Measurements from ENCODE around the gene SLC38A10. TPM values are rescaled to one million over a fixed set of nuclear protein-coding genes. Genes with fewer than 3 reads are reported as not detected.

SLC38A10 gene
- total and polyA plus RNA-seq, 10 of the 15 experiments (the other 5 are each of a cell fraction or from before 2014, with no cell fraction given) = 0.52 to 67.9 (median 22.1) TPM

DNA sequence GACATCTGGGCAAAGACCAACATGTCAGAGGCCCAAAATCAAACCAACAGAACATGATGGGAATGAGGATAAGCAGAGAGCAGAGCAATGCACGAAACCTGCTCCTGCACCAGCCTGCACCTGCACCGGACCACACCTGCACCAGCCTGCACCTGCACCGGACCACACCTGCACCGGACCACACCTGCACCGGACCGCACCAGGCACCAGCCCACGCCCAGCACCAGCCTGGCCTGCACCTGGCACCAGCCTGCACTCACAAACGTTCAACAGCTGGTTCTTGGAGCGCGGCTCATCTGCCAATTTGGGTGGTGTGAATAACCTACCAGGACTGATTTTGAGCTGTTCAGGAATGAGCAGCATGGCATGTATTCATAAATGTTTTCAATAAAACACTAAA, 90.5 kb downstream of the SLC38A10 start:
- Histone ChIP-seq H2AFZ (ENCODE audit: control insufficient read depth, low read depth, low read length) (no peak overlapping the region), H3K4me2 (ENCODE audit: control insufficient read depth, insufficient read depth) (no peak overlapping the region), H3K9ac (ENCODE audit: control insufficient read depth, insufficient read depth, low read length) (no peak overlapping the region), H3K79me2 (ENCODE audit: control insufficient read depth, insufficient read depth, low read length) (no peaks in the 10 kb centered on the region), H3K4me3 (no peak overlapping the region), H3K27me3 (replicated peaks in 1 of 2; ENCODE audit: control insufficient read depth in 2 of 2, insufficient read depth in 2 of 2, low read length in 1 of 2) (no peaks in the 10 kb centered on the region), H3K9me3 (replicated peaks; ENCODE audit: control insufficient read depth, insufficient read depth, low read length) (no peaks in the 10 kb centered on the region), H3K27ac (ENCODE audit: control insufficient read depth, insufficient read depth) (no peak overlapping the region), H3K4me1 (ENCODE audit: control insufficient read depth, insufficient read depth, low read length) (no peaks in the 10 kb centered on the region), H3K36me3 (ENCODE audit: control insufficient read depth in 2 of 2, insufficient read depth in 2 of 2, low read length in 1 of 2) (peaks cover 4 to 12% of the 10 kb centered on the region in 2 experiments; a peak in 2 of 4 replicates), H4K20me1 (ENCODE audit: control insufficient read depth, insufficient read depth) (no peaks in the 10 kb centered on the region)
- CTCF ChIA-PET = no interaction called here
- SMC1A ChIA-PET (ENCODE audit: uncharacterized antibody, unreplicated experiment) = no interaction called here
- DNase-seq (ENCODE audit: low read depth, low spot score) (no peak), FAIRE-seq (no peak), ATAC-seq (no peak)
- POLR2A ChIA-PET = no interaction called here
- intact Hi-C loops (cut with micrococcal nuclease; ENCODE audit: unreplicated experiment) = no loop called here
- RAD21 ChIA-PET (ENCODE audit: unreplicated experiment) = no interaction called here
- 74% methylated on average over 10 of the region's 10 CpGs for WGBS (ENCODE audit: insufficient coverage, insufficient replicate concordance, low lambda C conversion rate, missing lambda C conversion rate)
- no TSS peak for BruUV-seq (replicated peaks)
- TF ChIP-seq CHD2 (IDR thresholded peaks at IDR 0.05; ENCODE audit: borderline replicate concordance, low read depth, low read length) = no peak
- TF ChIP-seq, protein P1, sequence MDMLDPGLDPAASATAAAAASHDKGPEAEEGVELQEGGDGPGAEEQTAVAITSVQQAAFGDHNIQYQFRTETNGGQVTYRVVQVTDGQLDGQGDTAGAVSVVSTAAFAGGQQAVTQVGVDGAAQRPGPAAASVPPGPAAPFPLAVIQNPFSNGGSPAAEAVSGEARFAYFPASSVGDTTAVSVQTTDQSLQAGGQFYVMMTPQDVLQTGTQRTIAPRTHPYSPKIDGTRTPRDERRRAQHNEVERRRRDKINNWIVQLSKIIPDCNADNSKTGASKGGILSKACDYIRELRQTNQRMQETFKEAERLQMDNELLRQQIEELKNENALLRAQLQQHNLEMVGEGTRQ (IDR thresholded peaks at IDR 0.05; ENCODE audit: borderline replicate concordance, low read depth, low read length) = no peak
- in situ Hi-C loops (cut with MboI) = no loop called here

DNA sequence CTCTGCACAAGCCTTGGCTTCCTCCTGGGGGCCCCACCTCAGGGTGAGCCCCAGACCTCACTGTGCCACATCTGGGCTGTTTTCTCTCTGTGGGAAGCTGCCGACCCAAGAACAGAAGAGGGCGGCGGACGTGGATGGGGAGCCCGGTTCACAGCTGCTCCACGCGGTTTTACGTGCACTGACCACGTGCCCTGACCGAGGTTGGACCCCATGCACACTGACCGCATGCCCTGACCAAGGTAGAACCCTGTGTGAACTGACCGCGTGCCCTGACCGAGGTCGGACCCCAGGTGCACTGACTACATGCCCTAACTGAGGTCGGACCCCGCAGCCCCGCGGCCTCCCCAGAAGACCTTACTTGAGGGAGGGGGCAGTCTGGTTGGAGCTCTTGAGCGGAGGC, 92.0 kb downstream of the SLC38A10 start:
- ChIA-PET POLR2A (no interaction called here), CTCF (no interaction called here), RAD21 (ENCODE audit: unreplicated experiment) (no interaction called here), SMC1A (ENCODE audit: uncharacterized antibody, unreplicated experiment) (no interaction called here)
- H3K4me2 ChIP-seq (ENCODE audit: control insufficient read depth, insufficient read depth) = no peak overlapping the region
- intact Hi-C loops (cut with micrococcal nuclease; ENCODE audit: unreplicated experiment) = no loop called here
- WGBS (ENCODE audit: insufficient coverage, insufficient replicate concordance, low lambda C conversion rate, missing lambda C conversion rate) = 95% methylated on average over 20 of the region's 20 CpGs
- TF ChIP-seq CEBPB (IDR thresholded peaks at IDR 0.05; ENCODE audit: borderline replicate concordance in 1 of 2, low read depth in 2 of 2, low read length in 2 of 2) (no peak), FOXK2 (IDR thresholded peaks at IDR 0.05) (no peak)
- TF ChIP-seq, protein P2, sequence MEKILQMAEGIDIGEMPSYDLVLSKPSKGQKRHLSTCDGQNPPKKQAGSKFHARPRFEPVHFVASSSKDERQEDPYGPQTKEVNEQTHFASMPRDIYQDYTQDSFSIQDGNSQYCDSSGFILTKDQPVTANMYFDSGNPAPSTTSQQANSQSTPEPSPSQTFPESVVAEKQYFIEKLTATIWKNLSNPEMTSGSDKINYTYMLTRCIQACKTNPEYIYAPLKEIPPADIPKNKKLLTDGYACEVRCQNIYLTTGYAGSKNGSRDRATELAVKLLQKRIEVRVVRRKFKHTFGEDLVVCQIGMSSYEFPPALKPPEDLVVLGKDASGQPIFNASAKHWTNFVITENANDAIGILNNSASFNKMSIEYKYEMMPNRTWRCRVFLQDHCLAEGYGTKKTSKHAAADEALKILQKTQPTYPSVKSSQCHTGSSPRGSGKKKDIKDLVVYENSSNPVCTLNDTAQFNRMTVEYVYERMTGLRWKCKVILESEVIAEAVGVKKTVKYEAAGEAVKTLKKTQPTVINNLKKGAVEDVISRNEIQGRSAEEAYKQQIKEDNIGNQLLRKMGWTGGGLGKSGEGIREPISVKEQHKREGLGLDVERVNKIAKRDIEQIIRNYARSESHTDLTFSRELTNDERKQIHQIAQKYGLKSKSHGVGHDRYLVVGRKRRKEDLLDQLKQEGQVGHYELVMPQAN (conservative IDR thresholded peaks at IDR 0.05) = no peak
- no peaks in the 10 kb centered on the region for H3K4me1 ChIP-seq (ENCODE audit: control insufficient read depth, insufficient read depth, low read length)
- H2AFZ ChIP-seq (ENCODE audit: control insufficient read depth, low read depth, low read length) = no peak overlapping the region
- no peaks in the 10 kb centered on the region for H3K79me2 ChIP-seq (ENCODE audit: control insufficient read depth, insufficient read depth, low read length)
- no peaks in the 10 kb centered on the region for H3K9me3 ChIP-seq (replicated peaks; ENCODE audit: control insufficient read depth, insufficient read depth, low read length)
- ATAC-seq (no peak), FAIRE-seq (no peak), DNase-seq (ENCODE audit: low read depth, low spot score) (no peak)
- no peak overlapping the region for H3K4me3 ChIP-seq
- in situ Hi-C loops (cut with MboI) = no loop called here
- H3K36me3 ChIP-seq (ENCODE audit: control insufficient read depth in 2 of 2, insufficient read depth in 2 of 2, low read length in 1 of 2) = peaks cover 4 to 11% of the 10 kb centered on the region in 2 experiments; a peak in 2 of 4 replicates
- no peak overlapping the region for H3K27ac ChIP-seq (ENCODE audit: control insufficient read depth, insufficient read depth)
- no peaks in the 10 kb centered on the region for H4K20me1 ChIP-seq (ENCODE audit: control insufficient read depth, insufficient read depth)
- H3K27me3 ChIP-seq (replicated peaks in 1 of 2; ENCODE audit: control insufficient read depth in 2 of 2, insufficient read depth in 2 of 2, low read length in 1 of 2) = no peaks in the 10 kb centered on the region
- no TSS peak for BruUV-seq (replicated peaks)
- no peak overlapping the region for H3K9ac ChIP-seq (ENCODE audit: control insufficient read depth, insufficient read depth, low read length)
